CD4-positive, CD25-positive, alpha-beta regulatory T cell (primary cell): Measurements from ENCODE around the gene PLGRKT. TPM values are rescaled to one million over a fixed set of nuclear protein-coding genes. Genes with fewer than 3 reads are reported as not detected.
A peak's percentile ranks its signal among the peaks of the same experiment; 100 is the strongest.

Source experiments
- ATAC-seq, 2 donors: fragments of 150-1000 bp; cut with Tn5 transposase; one replicate each; pipeline ENCODE4 v1.10.0; 2021; ENCODE audit warnings: low read depth in 2 of 2, moderate number of reproducible peaks in 2 of 2, moderate library complexity in 1 of 2
- DNase-seq, 3 donors: peaks; one replicate each; pipeline versions ENCODE4 v3.0.0 to v3.0.0-alpha.2; 2012 to 2022; ENCODE audit warnings: mixed read lengths in 1 of 3
- H3K27ac ChIP-seq: one replicate; pipeline ENCODE4 v1.7.0; 2013; ENCODE audit warnings: mild to moderate bottlenecking, low read length; ENCODE audit not compliant: insufficient read depth, poor library complexity, severe bottlenecking
- H3K27me3 ChIP-seq: one replicate; pipeline ENCODE4 v1.7.0; 2013; ENCODE audit warnings: low read length; ENCODE audit not compliant: control insufficient read depth, insufficient read depth
- H3K36me3 ChIP-seq: one replicate; pipeline ENCODE4 v1.7.0; 2013; ENCODE audit warnings: mild to moderate bottlenecking, low read length, moderate library complexity; ENCODE audit not compliant: control insufficient read depth, insufficient read depth
- H3K4me1 ChIP-seq: 2 replicates; pipeline ENCODE4 v1.7.0; 2013; ENCODE audit warnings: mild to moderate bottlenecking, low read length; ENCODE audit not compliant: insufficient read depth, control insufficient read depth, poor library complexity, severe bottlenecking
- H3K4me3 ChIP-seq: one replicate; pipeline ENCODE4 v1.7.0; 2013; ENCODE audit warnings: low read depth, mild to moderate bottlenecking, low read length, moderate library complexity
- H3K9me3 ChIP-seq, 2 experiments: 1 replicate in 1 of 2; 2 replicates in 1 of 2; pipeline ENCODE4 v1.7.0; 2013; ENCODE audit warnings: low read length in 2 of 2, mild to moderate bottlenecking in 1 of 2, moderate library complexity in 1 of 2; ENCODE audit not compliant: control insufficient read depth in 2 of 2
- H3K27ac Mint-ChIP-seq, 3 donors: one replicate each; pipeline ENCODE4 v1.8.0; 2020 to 2022; ENCODE audit warnings: mild to moderate bottlenecking in 3 of 3, mixed read lengths in 3 of 3, moderate library complexity in 2 of 3
- H3K27me3 Mint-ChIP-seq: one replicate; pipeline ENCODE4 v1.8.0; 2022; ENCODE audit warnings: mild to moderate bottlenecking, mixed read lengths
- H3K36me3 Mint-ChIP-seq: one replicate; pipeline ENCODE4 v1.8.0; 2020; ENCODE audit warnings: mixed read lengths
- H3K4me1 Mint-ChIP-seq, 4 donors: one replicate each; pipeline ENCODE4 v1.8.0; 2020 to 2022; ENCODE audit warnings: mixed read lengths in 4 of 4, mild to moderate bottlenecking in 1 of 4
- H3K4me3 Mint-ChIP-seq, 4 donors: one replicate each; pipeline ENCODE4 v1.8.0; 2020 to 2022; ENCODE audit warnings: mild to moderate bottlenecking in 4 of 4, mixed read lengths in 4 of 4, moderate library complexity in 3 of 4
- H3K9me3 Mint-ChIP-seq, 7 donors: one replicate each; pipeline ENCODE4 v1.8.0; 2020 to 2022; ENCODE audit warnings: mixed read lengths in 7 of 7, mild to moderate bottlenecking in 3 of 7, moderate library complexity in 2 of 7
- polyA plus RNA-seq, 4 donors: library from polyadenylated mRNA; unstranded; fragments of 300-500 nt; fragmentation: Illumina TruSeq; gene quantifications; one replicate each; pipeline ENCODE4 v1.2.3, GENCODE V29; 2021
- total RNA-seq: library from RNA; stranded (reverse); gene quantifications from one replicate; pipeline ENCODE4 v1.2.3, GENCODE V29; 2022

The PLGRKT gene
- total and polyA plus RNA-seq, 5 donors from 2014 or later = 16.4 to 81.8 (median 48.2) TPM

DNA sequence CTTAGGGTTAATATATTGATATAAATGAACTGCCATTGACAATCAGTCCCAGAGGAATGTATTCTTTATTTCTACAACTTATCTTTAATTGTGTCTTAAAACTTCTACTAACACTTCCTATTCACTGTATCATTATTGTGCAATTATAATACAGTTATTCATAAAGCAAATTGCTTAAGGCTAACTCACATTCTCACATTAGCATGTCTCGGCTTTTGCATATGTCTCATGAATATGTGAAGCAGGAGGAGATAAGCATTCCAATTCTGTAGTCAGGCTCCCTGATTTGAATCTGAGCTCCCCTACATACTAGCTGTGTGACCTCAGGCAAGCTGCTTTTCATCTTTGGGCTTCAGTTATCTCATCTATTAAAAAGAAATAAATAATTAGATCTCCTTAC, 45.4 kb downstream of the PLGRKT start:
- no peak overlapping the region for H3K4me3 Mint-ChIP-seq
- Histone ChIP-seq H3K27me3 (no peaks in the 10 kb centered on the region), H3K27ac (no peak overlapping the region), H3K4me3 (no peak overlapping the region), H3K36me3 (no peaks in the 10 kb centered on the region), H3K9me3 (no peaks in the 10 kb centered on the region), H3K4me1 (peaks cover 3% of the 10 kb centered on the region)
- no peak overlapping the region for H3K27ac Mint-ChIP-seq
- no peak for ATAC-seq
- H3K27me3 Mint-ChIP-seq = no peaks in the 10 kb centered on the region
- no peaks in the 10 kb centered on the region for H3K36me3 Mint-ChIP-seq
- no peak for DNase-seq
- no peaks in the 10 kb centered on the region for H3K9me3 Mint-ChIP-seq
- H3K4me1 Mint-ChIP-seq = peaks cover 11 to 25% (median 14%) of the 10 kb centered on the region in 4 donors

DNA sequence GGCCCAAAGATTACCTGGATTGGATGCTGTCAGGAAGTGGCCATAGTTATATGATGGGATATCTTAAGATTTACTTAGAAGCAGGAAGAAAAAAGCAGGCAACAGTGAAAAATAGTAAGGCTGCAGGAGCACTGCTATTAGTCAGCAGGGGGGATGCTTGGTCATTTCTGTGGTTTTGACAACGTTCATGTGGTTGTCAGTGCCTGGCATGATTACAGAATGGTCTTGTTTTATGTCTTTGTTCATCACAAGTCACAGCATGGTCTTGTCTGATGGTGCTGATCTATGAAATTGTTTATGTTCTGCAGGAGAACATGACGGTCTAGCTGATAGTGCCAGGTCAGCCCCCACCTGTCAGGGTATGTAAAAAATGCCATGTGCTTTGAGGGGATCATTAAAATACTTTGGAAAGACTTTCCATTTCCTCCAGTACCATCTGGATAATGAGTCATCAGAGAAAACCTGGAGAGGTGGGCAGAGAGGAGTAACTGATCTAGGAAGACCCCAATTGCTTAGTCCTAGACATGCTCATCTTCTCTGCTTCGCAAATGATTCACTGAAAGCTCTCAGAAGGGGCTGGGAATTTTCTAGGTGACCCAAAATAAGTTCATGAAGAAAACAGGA, 48.5 kb downstream of the PLGRKT start:
- H3K9me3 Mint-ChIP-seq = no peaks in the 10 kb centered on the region
- no peak for ATAC-seq

DNA sequence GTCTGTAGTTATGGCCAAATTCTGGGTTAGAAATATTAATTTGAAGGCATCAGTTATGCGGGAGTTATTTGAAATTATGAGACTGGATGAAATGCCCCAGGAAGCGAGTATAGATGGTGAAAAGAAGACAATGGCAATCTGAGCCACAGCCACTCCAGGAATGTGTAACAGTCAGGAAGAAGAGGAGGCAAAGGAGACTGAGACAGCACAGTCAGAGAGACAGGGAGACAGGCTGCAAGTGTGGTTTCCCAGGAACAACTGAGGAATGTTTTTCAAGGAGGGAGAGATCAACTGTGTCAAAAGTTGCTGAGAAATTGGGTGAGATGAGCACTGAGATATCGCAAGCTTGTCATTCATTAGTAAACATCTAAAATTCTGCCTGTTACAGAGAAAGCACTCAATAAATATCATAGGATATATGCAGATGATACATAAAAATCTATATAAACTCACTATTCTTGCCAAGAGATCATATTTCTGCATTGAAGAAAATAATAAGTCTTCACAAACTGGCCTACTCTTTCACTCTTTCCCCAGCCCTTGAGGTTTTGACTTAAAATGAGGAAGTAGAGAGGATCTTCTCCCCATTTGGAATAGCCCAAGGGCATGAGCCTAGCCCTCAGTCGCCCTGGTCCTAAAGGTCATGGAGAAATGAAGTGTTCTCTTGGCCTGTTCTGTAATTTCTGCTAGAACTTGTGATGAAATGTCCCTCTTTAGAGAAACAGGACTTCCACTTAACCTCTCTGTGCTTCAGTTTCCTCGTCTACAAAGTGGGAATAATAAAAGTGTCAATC, 49.5 kb downstream of the PLGRKT start:
- H3K27me3 ChIP-seq = no peaks in the 10 kb centered on the region
- peak overlapping the region in 1 of 3 donors; percentile 1 for H3K27ac Mint-ChIP-seq
- H3K27me3 Mint-ChIP-seq = no peaks in the 10 kb centered on the region
- H3K4me1 ChIP-seq = peaks cover 3% of the 10 kb centered on the region
- no peaks in the 10 kb centered on the region for H3K9me3 Mint-ChIP-seq
- DNase-seq = no peak
- H3K36me3 Mint-ChIP-seq = peaks cover 6% of the 10 kb centered on the region
- no peaks in the 10 kb centered on the region for H3K9me3 ChIP-seq
- no peak overlapping the region for H3K27ac ChIP-seq
- H3K4me1 Mint-ChIP-seq = peaks cover 13 to 16% (median 14%) of the 10 kb centered on the region in 4 donors
- H3K36me3 ChIP-seq = no peaks in the 10 kb centered on the region
- no peak for ATAC-seq
- H3K4me3 Mint-ChIP-seq = no peak overlapping the region
- no peak overlapping the region for H3K4me3 ChIP-seq

More for the DNA sequence above, 48.5 kb downstream of the PLGRKT start:
- H3K9me3 ChIP-seq = no peaks in the 10 kb centered on the region
- H3K27ac ChIP-seq = no peak overlapping the region
- H3K4me1 ChIP-seq = peaks cover 3% of the 10 kb centered on the region
- Mint-ChIP-seq H3K27me3 (no peaks in the 10 kb centered on the region), H3K27ac (peak overlapping the region; percentile 1 to 76 (median 72)), H3K4me1 (peaks cover 13 to 16% (median 14%) of the 10 kb centered on the region in 4 donors), H3K36me3 (peaks cover 6% of the 10 kb centered on the region), H3K4me3 (no peak overlapping the region)
- no peaks in the 10 kb centered on the region for H3K36me3 ChIP-seq
- no peaks in the 10 kb centered on the region for H3K27me3 ChIP-seq
- H3K4me3 ChIP-seq = no peak overlapping the region
- peak in 1 of 3 donors; percentile 45 for DNase-seq

DNA sequence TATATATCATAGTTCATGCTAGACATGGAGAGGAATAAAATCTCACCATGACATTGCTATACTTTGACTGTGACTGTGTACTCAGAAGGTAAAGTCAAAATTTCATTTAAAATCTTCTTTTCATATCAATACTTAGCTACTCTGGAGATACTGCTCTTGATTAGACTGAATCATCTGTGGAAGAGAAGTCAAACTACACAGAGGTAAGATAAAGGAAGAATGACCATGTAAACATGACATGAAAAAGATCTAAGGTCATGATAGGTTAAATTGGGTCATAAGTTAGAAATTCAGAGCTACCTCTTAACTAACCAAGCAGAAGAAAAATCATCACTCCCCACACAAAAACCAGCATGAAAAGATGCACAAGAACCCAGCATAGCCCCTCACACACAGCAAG, 53.3 kb downstream of the PLGRKT start:
- H3K4me1 ChIP-seq = peaks cover 2% of the 10 kb centered on the region
- Mint-ChIP-seq H3K36me3 (peaks cover 33% of the 10 kb centered on the region), H3K27ac (peak overlapping the region in 1 of 3 donors; percentile 9), H3K4me1 (peaks cover 12 to 16% (median 13%) of the 10 kb centered on the region in 4 donors), H3K4me3 (no peak overlapping the region), H3K9me3 (no peaks in the 10 kb centered on the region), H3K27me3 (no peaks in the 10 kb centered on the region)
- no peak for ATAC-seq
- H3K27ac ChIP-seq = no peak overlapping the region
- no peak for DNase-seq
- no peaks in the 10 kb centered on the region for H3K9me3 ChIP-seq
- H3K27me3 ChIP-seq = no peaks in the 10 kb centered on the region
- no peak overlapping the region for H3K4me3 ChIP-seq
- H3K36me3 ChIP-seq = peaks cover 4% of the 10 kb centered on the region

DNA sequence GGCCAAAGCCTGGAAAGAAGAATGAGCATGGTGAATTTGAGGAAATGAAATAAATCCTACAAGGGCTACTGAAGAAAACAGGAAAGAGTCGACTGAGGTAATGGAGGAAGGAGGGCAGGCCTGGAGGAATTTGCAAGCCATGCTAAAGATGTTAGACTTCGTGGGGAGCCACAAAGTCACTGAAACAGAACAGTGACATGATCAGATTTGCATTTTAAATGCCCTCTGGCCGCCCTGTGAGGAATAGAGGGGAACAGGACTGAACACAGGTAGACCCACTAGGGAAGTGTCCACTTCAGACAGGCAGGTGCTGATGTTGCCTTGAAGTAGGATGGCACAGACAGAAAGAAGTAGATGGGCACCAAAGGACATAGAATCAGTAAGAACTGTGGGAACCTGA, 55.2 kb downstream of the PLGRKT start:
- Mint-ChIP-seq H3K4me1 (peaks cover 0 to 10% (median 4%) of the 10 kb centered on the region in 4 donors), H3K9me3 (no peaks in the 10 kb centered on the region), H3K36me3 (peaks cover 43% of the 10 kb centered on the region), H3K27me3 (no peaks in the 10 kb centered on the region), H3K27ac (peak overlapping the region in 2 of 3 donors; percentile 39 to 63), H3K4me3 (no peak overlapping the region)
- DNase-seq (no peak), ATAC-seq (no peak)
- Histone ChIP-seq H3K27me3 (no peaks in the 10 kb centered on the region), H3K36me3 (peaks cover 4% of the 10 kb centered on the region), H3K4me1 (no peaks in the 10 kb centered on the region), H3K4me3 (no peak overlapping the region), H3K27ac (no peak overlapping the region), H3K9me3 (no peaks in the 10 kb centered on the region)

DNA sequence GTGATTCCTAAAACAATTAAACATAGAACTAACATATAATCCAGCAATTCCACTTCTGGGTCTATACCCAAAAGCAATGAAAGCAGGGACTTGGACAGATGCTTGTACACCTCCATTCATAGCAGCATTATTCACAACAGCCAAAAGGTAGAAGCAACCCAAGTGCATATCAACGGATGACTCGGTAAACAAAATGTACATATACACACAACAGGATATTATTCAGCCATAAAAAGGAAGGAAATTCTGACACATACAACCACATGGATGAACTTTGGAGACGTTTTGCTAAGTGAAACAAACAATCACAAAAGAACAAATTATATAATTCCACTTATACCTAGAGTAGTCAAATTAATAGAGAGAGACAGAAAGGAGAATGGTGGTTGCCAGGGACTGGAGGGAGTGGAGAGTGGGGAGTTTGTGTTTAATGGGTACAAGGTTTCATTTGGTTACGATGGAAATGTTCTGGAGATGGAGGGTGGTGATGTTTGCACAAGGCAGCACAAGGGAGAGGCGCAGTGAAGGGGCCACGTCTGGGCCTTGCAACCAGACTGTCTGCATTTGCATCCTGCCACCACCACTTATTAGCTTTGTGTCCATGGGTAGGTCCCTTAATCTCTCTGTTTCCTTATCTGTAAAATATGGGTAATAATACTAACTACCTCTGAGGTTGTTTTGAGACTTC, 61.8 kb downstream of the PLGRKT start:
- peaks cover 20% of the 10 kb centered on the region for H3K36me3 Mint-ChIP-seq

DNA sequence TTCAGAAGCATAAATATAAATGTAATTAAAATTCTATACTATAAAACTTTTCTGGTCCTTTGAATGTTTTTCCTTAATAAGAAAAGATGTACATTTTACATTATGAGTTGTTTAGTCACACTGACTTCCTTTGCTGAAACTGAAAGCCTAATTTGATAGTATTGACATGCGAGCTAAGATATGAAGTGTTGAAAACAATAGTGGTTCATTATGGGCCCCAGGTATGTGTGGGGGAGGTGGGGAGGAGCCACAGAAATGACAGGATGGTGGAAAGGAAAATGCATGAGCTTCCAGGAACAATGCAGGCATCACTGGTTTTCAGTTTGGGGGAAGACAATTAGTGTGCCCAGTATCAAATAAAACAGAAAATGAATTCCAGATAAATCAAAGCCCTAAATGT, 62.6 kb downstream of the PLGRKT start:
- Mint-ChIP-seq H3K4me3 (peak overlapping the region in 1 of 4 donors; percentile 3), H3K27me3 (no peaks in the 10 kb centered on the region)

More for the DNA sequence above, 61.8 kb downstream of the PLGRKT start:
- peaks cover 10% of the 10 kb centered on the region for H3K4me1 ChIP-seq
- Mint-ChIP-seq H3K4me1 (peaks cover 11 to 25% (median 21%) of the 10 kb centered on the region in 4 donors), H3K4me3 (no peak overlapping the region), H3K27ac (peak overlapping the region in 1 of 3 donors; percentile 1), H3K9me3 (no peaks in the 10 kb centered on the region), H3K27me3 (no peaks in the 10 kb centered on the region)
- no peak overlapping the region for H3K4me3 ChIP-seq
- H3K9me3 ChIP-seq = no peaks in the 10 kb centered on the region
- DNase-seq (no peak), ATAC-seq (peak in 1 of 2 donors; percentile 25)
- H3K27ac ChIP-seq = no peak overlapping the region
- H3K27me3 ChIP-seq = no peaks in the 10 kb centered on the region
- H3K36me3 ChIP-seq = no peaks in the 10 kb centered on the region

More for the DNA sequence above, 62.6 kb downstream of the PLGRKT start:
- Histone ChIP-seq H3K4me3 (no peak overlapping the region), H3K4me1 (peaks cover 10% of the 10 kb centered on the region), H3K27ac (no peak overlapping the region), H3K9me3 (no peaks in the 10 kb centered on the region), H3K27me3 (no peaks in the 10 kb centered on the region), H3K36me3 (no peaks in the 10 kb centered on the region)
- no peaks in the 10 kb centered on the region for H3K9me3 Mint-ChIP-seq
- peak overlapping the region in 2 of 3 donors; percentile 21 to 58 for H3K27ac Mint-ChIP-seq
- H3K4me1 Mint-ChIP-seq = peaks cover 11 to 25% (median 21%) of the 10 kb centered on the region in 4 donors
- DNase-seq = peak in 1 of 3 donors; percentile 55
- peaks cover 14% of the 10 kb centered on the region for H3K36me3 Mint-ChIP-seq
- peak in 1 of 2 donors; percentile 31 for ATAC-seq
